ENCODE measurements around the gene PSMD8. TPM values are rescaled to one million over a fixed set of nuclear protein-coding genes. Genes with fewer than 3 reads are reported as not detected.

The PSMD8 gene
- polyA plus RNA-seq, 3 donors, result 167 to 187 (median 173) TPM

- DNase-seq, result no peak
Observed at GRCh38 chr19:38385057-38385803, 10.9 kb downstream of the PSMD8 start.

GRCh38 chr19:38385804-38386257 is 11.5 kb downstream of the PSMD8 start:
- DNase-seq, result no peak

- no peak for DNase-seq
Observed at GRCh38 chr19:38386300-38386970, 12.1 kb downstream of the PSMD8 start.

DNA sequence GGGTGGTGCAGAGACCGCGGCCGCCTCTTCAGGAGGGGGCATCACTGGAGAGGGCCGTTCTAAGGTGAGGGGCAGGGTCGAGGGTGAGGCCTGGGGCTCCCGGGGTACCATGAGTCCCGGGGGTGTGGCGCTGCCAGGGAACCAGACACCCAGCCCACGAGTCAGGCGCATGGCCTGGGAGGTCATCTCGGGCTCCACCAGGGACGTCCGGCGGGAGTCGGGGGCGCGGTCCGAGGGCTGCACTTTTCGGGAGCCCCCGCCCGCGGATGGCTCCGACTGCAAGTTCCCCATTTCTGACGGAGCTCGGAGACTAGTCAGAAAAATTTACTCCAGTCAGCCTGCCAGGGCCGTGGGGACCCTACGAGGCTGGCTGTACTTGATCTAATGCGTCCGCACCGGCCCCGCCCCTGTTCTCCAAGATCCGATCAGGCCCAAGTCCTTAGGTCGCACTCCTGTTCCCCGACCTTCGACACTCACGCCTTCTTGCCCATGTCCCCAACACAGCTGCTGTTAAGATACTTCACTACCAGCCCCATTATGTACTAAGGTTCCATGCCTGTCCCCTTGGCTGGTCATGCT is 12.7 kb downstream of the PSMD8 start:
- DNase-seq, result no peak

- DNase-seq, result peak; percentile 75
Observed at GRCh38 chr19:38387550-38388348, 13.4 kb downstream of the PSMD8 start, which contains the start of gene GGN. TSS of gene GGN (minus strand) at chr19:38388034. CDS start at chr19:38387261, 773 bp downstream.

GRCh38 chr19:38388349-38389100 is 14.2 kb downstream of the PSMD8 start, which contains the start of gene SPRED3:
TSS of gene SPRED3 (plus strand) at chr19:38388697. CDS start at chr19:38390303, 1,606 bp downstream.
- DNase-seq, result peak; percentile 72

GRCh38 chr19:38389101-38389925 is 14.9 kb downstream of the PSMD8 start:
- DNase-seq, result no peak

DNA sequence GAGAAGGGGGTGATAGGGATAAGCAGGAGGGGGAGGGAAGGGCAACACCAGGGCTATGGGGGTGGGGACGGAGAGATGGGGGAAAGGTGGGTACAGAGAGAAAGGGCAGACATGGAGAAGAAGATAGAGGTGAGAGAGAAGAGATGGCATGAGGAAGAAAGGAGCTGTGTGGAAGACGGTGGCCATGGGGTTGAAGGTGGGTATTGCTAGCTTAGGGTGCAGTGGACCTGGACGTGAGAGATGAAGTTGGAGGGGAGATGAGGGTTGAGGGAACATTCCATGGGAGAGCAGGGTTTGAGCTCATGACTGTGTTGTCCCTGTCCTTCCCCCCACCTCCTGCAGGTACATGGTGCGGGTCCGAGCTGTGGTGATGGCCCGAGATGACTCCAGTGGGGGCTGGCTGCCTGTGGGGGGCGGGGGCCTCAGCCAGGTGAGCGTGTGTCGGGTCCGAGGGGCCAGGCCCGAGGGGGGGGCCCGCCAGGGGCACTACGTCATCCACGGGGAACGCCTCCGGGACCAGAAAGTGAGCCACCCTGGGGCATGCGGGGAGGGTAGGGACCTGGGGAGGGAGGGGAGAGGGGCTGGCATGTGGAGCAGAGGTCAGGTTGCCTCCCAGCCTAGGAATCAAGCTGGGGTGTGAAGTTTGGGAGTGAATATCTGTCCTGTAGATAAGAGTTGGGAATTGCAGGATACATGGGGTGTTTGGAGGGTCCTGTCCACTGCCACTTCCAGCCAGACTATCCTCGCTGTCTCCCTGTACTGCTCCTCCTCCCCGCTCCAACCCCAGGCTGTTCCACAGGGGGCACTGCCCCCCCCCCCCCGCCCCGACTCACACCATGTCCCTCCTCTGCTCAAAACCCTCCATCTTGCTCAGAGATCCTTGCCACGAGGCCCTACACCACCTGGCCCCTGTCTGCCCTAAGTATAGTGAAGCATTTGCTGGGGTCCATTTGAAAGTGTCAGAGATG is 15.9 kb downstream of the PSMD8 start:
- DNase-seq, result no peak

DNA sequence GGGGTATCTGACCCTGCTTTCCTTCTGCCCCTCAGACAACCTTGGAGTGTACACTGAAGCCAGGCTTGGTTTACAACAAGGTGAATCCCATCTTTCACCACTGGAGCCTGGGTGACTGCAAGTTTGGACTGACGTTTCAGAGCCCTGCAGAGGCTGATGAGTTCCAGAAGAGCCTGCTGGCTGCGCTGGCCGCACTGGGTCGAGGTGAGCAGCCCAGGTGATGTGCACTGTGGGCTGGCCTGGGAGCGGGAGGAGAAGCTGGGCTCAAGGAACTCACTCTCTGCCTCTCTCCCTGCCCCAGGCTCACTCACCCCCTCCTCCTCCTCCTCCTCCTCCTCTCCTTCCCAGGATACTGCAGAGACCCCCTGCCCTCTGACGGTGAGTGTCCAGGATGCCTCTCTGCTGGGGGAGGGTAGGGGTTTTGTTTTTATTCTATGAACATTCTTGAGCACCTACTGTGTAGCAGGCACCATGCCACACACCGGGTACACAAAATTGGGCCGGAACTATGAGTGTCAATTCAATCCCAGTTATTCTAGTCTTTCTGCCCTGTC is 17.6 kb downstream of the PSMD8 start:
- DNase-seq, result no peak

DNA sequence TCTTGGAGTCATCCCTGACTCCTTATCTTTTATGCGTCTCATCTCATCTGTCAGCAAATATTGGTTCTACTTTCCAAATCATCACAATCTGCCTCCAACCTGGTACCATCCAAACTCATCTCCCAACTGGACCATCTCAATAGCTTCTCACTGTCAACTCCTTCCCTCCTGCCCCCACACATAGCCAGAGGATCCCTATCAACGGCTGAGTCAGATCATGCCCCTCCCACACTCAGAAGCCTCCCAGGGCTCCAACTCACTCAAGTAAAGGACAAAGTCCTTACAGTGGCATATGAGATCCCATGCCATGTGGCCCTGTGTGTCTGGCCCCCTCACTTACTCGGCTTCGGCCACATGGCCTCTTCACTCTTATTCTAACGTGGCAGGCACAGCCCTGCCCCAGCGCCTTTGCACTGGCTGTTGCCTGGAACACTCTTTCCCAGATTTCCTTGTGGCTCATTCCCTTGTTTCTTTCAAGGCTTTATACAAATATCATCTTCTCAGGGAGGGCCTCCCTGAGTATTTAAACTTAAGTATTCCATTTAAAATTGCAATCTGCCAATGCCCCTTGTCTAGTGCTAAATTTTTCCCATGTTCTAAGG is 18.4 kb downstream of the PSMD8 start:
- DNase-seq, result no peak

DNA sequence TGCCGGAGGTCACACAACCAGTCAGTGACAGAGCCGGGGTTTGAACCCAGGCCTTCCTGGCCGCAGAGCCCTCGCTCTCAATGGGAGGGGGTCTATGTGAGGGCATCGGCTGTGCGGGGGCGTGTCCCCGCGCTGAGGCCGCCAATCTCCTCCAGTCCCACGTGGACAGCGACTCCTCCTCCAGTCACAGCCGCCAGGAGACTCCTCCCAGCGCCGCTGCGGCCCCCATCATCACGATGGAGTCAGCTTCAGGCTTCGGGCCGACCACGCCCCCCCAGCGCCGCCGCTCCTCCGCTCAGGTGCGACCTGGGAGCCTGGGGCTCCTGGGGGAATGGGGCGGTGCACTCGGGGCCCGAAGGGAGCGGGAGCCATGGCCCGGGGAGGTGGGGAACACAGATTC is 20.1 kb downstream of the PSMD8 start:
- peak; percentile 74 for DNase-seq

GRCh38 chr19:38395381-38396114 is 21.2 kb downstream of the PSMD8 start:
- DNase-seq, result no peak

- no peak for DNase-seq
Observed at GRCh38 chr19:38399081-38399480, 24.7 kb downstream of the PSMD8 start.

- no peak for DNase-seq
Observed at GRCh38 chr19:38399537-38399936, 25.2 kb downstream of the PSMD8 start.

DNA sequence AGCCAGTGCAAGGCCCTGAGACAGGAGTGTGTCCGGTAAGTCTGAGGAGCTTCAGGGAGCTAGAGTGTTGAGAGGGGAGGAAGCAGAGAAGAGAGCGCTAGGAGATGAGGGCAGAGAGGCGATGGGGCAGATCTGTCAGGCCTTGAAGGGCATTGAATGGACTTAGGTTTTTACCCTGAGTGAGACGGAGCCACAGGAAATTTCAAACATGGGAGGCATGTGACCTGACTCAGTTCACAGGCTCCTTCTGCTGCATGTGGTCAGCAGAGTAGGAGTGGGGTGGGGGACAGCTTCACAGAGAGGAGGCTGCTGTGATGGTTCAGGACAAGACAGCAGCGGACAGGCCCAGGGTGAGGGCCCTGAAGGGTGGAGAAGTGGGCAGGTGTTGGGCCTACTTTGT is 26.0 kb downstream of the PSMD8 start:
- DNase-seq, result no peak

DNA sequence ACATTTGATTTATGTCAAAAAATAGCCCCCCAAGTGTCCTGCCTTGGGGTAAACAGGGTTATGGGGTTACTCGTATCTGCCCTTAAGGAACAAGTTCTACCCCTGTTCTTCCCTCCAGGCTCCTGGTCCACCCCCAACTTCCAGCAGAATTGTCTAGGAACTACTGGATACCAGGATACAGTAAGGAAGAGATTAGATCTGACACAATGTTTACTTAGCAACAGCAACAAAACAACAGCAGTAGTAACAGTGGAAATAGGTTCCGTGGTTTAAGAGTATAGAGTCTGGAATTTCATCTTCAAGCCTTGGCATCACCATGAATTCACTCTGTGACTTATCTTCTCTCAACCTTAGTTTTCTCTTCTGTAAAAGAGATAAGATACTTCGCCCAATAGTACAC is 26.8 kb downstream of the PSMD8 start:
- DNase-seq, result no peak

DNA sequence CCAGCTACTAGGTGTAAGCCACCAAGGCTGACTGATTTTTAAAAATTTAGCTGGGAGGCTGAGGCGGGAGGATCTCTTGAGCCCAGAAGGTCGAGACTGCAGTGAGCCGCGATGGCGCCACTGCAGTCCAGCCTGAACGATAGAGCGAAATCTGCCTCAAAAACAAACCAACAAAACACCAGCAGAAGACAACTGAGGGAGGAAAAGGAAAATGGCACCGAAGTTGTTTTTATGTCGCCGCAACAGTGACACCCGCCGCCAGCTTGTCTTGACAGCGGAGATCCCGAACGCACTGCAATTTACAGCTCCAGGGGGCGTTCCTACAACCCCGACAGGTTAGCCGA is 28.2 kb downstream of the PSMD8 start:
- DNase-seq, result no peak

Data from renal pelvis (tissue), 4 donors.